Activated naive CD4-positive, alpha-beta T cell treated with anti-CD3 and anti-CD28 coated beads, Interleukin-2, amount 50 U/mL, for 16 hours (primary cell): Measurements from ENCODE around the gene WIZ.

Experiments
- DNase-seq: peaks from one replicate; pipeline ENCODE4 v3.0.0-alpha.2; 2020

The WIZ gene

GRCh38 chr19:15443325-15443724 lies 6.4 kb downstream of the WIZ start:
- DNase-seq = no peak

GRCh38 chr19:15442142-15442920 lies 7.4 kb downstream of the WIZ start:
- DNase-seq = no peak

GRCh38 chr19:15441317-15441716 lies 8.4 kb downstream of the WIZ start:
- no peak for DNase-seq

GRCh38 chr19:15439821-15440641 lies 9.7 kb downstream of the WIZ start:
- DNase-seq = no peak

- DNase-seq = no peak
Observed at GRCh38 chr19:15439078-15439799, 10.5 kb downstream of the WIZ start.

GRCh38 chr19:15438577-15438976 lies 11.2 kb downstream of the WIZ start:
- DNase-seq = no peak

- no peak for DNase-seq
Observed at GRCh38 chr19:15438124-15438496, 11.6 kb downstream of the WIZ start.

- no peak for DNase-seq
Observed at GRCh38 chr19:15437355-15438123, 12.2 kb downstream of the WIZ start.

- no peak for DNase-seq
Observed at GRCh38 chr19:15436826-15437110, 13.0 kb downstream of the WIZ start.

- no peak for DNase-seq
Observed at GRCh38 chr19:15436012-15436825, 13.5 kb downstream of the WIZ start.

GRCh38 chr19:15433519-15434069 lies 16.2 kb downstream of the WIZ start:
- no peak for DNase-seq

- peak; percentile 95 for DNase-seq
Observed at GRCh38 chr19:15432629-15433518, 16.9 kb downstream of the WIZ start.

- peak; percentile 37 for DNase-seq
Observed at GRCh38 chr19:15432018-15432494, 17.7 kb downstream of the WIZ start.

- no peak for DNase-seq
Observed at GRCh38 chr19:15431396-15432017, 18.2 kb downstream of the WIZ start.

- DNase-seq = no peak
Observed at GRCh38 chr19:15430526-15431120, 19.1 kb downstream of the WIZ start.

- DNase-seq = no peak
Observed at GRCh38 chr19:15429825-15430467, 19.8 kb downstream of the WIZ start.

- DNase-seq = no peak
Observed at GRCh38 chr19:15428956-15429824, 20.6 kb downstream of the WIZ start.

- no peak for DNase-seq
Observed at GRCh38 chr19:15427991-15428471, 21.7 kb downstream of the WIZ start.
